Tibial nerve (tissue), 4 donors: ENCODE measurements around the gene RASL11A. TPM values are rescaled to one million over a fixed set of nuclear protein-coding genes. Genes with fewer than 3 reads are reported as not detected.

Experiments
- DNase-seq, 2 donors: peaks; one replicate each; pipeline ENCODE4 v3.0.0-alpha.2; 2019; ENCODE audit warnings: low spot score in 2 of 2
- H3K27ac ChIP-seq, 4 donors: fragments of 200-600 bp; sonication (generic) in 3 of 4; one replicate each; pipeline ENCODE4 v1.5.1; 2017 to 2019; ENCODE audit warnings: mild to moderate bottlenecking in 1 of 4
- H3K27me3 ChIP-seq, 2 donors: fragments of 200-600 bp; sonication (generic) in 1 of 2; one replicate each; pipeline versions ENCODE4 v1.5.1 to v1.6.0; 2017 to 2019
- H3K36me3 ChIP-seq, 3 donors: fragments of 200-600 bp; sonication (generic); one replicate each; pipeline ENCODE4 v1.5.1; 2018 to 2019
- H3K4me1 ChIP-seq, 4 donors: fragments of 200-600 bp; sonication (generic) in 3 of 4; one replicate each; pipeline ENCODE4 v1.5.1; 2017 to 2019
- H3K4me3 ChIP-seq, 4 donors: fragments of 200-600 bp; sonication (generic) in 3 of 4; one replicate each; pipeline ENCODE4 v1.5.1; 2017 to 2019; ENCODE audit warnings: mild to moderate bottlenecking in 1 of 4, moderate library complexity in 1 of 4
- H3K9me3 ChIP-seq, 4 donors: fragments of 200-600 bp; sonication (generic) in 3 of 4; one replicate each; pipeline ENCODE4 v1.5.1; 2017 to 2019
- CTCF ChIP-seq, 5 experiments: fragments of 200-600 bp in 3 of 5; fragments of 450-650 bp in 2 of 5; sonication (generic) in 3 of 5; IDR thresholded peaks; one replicate each; pipeline ENCODE4 v1.5.1; 2016 to 2019; ENCODE audit warnings: antibody characterized with exemption in 5 of 5, mild to moderate bottlenecking in 3 of 5, moderate library complexity in 2 of 5
- EP300 ChIP-seq, 2 donors: sonication (generic); formaldehyde crosslinking; IDR thresholded peaks; one replicate each; pipeline ENCODE4 v1.6.1; 2017; ENCODE audit warnings: antibody characterized with exemption in 2 of 2, mild to moderate bottlenecking in 1 of 2
- POLR2A ChIP-seq, 2 donors: fragments of 450-650 bp; IDR thresholded peaks; one replicate each; pipeline ENCODE4 v1.6.1; 2017; ENCODE audit warnings: antibody characterized with exemption in 2 of 2, mild to moderate bottlenecking in 2 of 2, moderate library complexity in 2 of 2
- WGBS, 2 donors: methylation state at CpG; one replicate each; pipeline ENCODE4 v1.1.5; 2018; 5-methylcytosine and 5-hydroxymethylcytosine counted together
- total RNA-seq, 4 donors: library from RNA; depleted of rRNA; stranded (reverse); fragments of >200 nt; gene quantifications; one replicate each; pipeline ENCODE4 v1.1.0, GENCODE V29; 2016

Gene RASL11A
- total RNA-seq, 4 donors from 2014 or later, result 16.5 to 45.0 (median 29.0) TPM

GRCh38 chr13:27233964-27234363 lies 36.7 kb upstream of the RASL11A start:
- no peaks in the 10 kb centered on the region for H3K27me3 ChIP-seq
- 92 to 93% methylated on average over 5 of the region's 5 CpGs for whole genome bisulfite sequencing, 2 donors
- H3K27ac ChIP-seq, result no peak overlapping the region
- no peak overlapping the region for H3K4me3 ChIP-seq
- peaks cover 0 to 7% (median 2%) of the 10 kb centered on the region in 4 donors for H3K9me3 ChIP-seq
- H3K36me3 ChIP-seq, result no peaks in the 10 kb centered on the region
- no peak for TF ChIP-seq POLR2A (IDR thresholded peaks at IDR 0.05)
- no peak for TF ChIP-seq CTCF (IDR thresholded peaks at IDR 0.05)
- no peak for TF ChIP-seq EP300 (IDR thresholded peaks at IDR 0.05)
- H3K4me1 ChIP-seq, result no peaks in the 10 kb centered on the region
- no peak for DNase-seq

- WGBS, 2 donors, result 63 to 71% methylated on average over 2 of the region's 2 CpGs
- DNase-seq, result no peak
- H3K9me3 ChIP-seq, result peaks cover 0 to 4% (median 2%) of the 10 kb centered on the region in 4 donors
- no peaks in the 10 kb centered on the region for H3K36me3 ChIP-seq
- no peaks in the 10 kb centered on the region for H3K4me1 ChIP-seq
- H3K27me3 ChIP-seq, result no peaks in the 10 kb centered on the region
- no peak overlapping the region for H3K27ac ChIP-seq
- no peak for TF ChIP-seq EP300 (IDR thresholded peaks at IDR 0.05)
- no peak for TF ChIP-seq POLR2A (IDR thresholded peaks at IDR 0.05)
- TF ChIP-seq CTCF (IDR thresholded peaks at IDR 0.05), result no peak
- H3K4me3 ChIP-seq, result no peak overlapping the region
These were observed 34.2 kb upstream of the RASL11A start for GRCh38 chr13:27236478-27236877.

GRCh38 chr13:27242702-27243101 lies 27.9 kb upstream of the RASL11A start:
- 81 to 86% methylated on average over 5 of the region's 5 CpGs for WGBS, 2 donors

GRCh38 chr13:27245610-27246009 lies 25.0 kb upstream of the RASL11A start:
- H3K4me3 ChIP-seq, result no peak overlapping the region
- H3K4me1 ChIP-seq, result peaks cover 0 to 12% (median 3%) of the 10 kb centered on the region in 4 donors
- no peak for DNase-seq
- WGBS, 2 donors, result 82 to 85% methylated on average over 7 of the region's 7 CpGs
- H3K27ac ChIP-seq, result no peak overlapping the region
- H3K36me3 ChIP-seq, result peaks cover 0 to 5% (median 0%) of the 10 kb centered on the region in 3 donors
- H3K9me3 ChIP-seq, result no peaks in the 10 kb centered on the region
- TF ChIP-seq EP300 (IDR thresholded peaks at IDR 0.05) (no peak), CTCF (IDR thresholded peaks at IDR 0.05) (no peak), POLR2A (IDR thresholded peaks at IDR 0.05) (no peak)
- H3K27me3 ChIP-seq, result no peaks in the 10 kb centered on the region

More at GRCh38 chr13:27242702-27243101, 27.9 kb upstream of the RASL11A start:
- TF ChIP-seq EP300 (IDR thresholded peaks at IDR 0.05) (no peak), POLR2A (IDR thresholded peaks at IDR 0.05) (no peak), CTCF (IDR thresholded peaks at IDR 0.05) (no peak)
- H3K36me3 ChIP-seq, result no peaks in the 10 kb centered on the region
- H3K27me3 ChIP-seq, result no peaks in the 10 kb centered on the region
- H3K9me3 ChIP-seq, result no peaks in the 10 kb centered on the region
- no peak overlapping the region for H3K4me3 ChIP-seq
- H3K4me1 ChIP-seq, result no peaks in the 10 kb centered on the region
- DNase-seq, result no peak
- H3K27ac ChIP-seq, result no peak overlapping the region

GRCh38 chr13:27250833-27251165 lies 19.8 kb upstream of the RASL11A start:
- no peaks in the 10 kb centered on the region for H3K9me3 ChIP-seq
- H3K27me3 ChIP-seq, result no peaks in the 10 kb centered on the region
- peak overlapping the region; percentile 74 to 93 (median 84) for H3K4me3 ChIP-seq
- H3K27ac ChIP-seq, result peak overlapping the region; percentile 93 to 97 (median 95)
- H3K36me3 ChIP-seq, result peaks cover 0 to 23% (median 0%) of the 10 kb centered on the region in 3 donors
- peaks cover 4 to 45% (median 26%) of the 10 kb centered on the region in 4 donors for H3K4me1 ChIP-seq
- TF ChIP-seq EP300 (IDR thresholded peaks at IDR 0.05), result no peak
- TF ChIP-seq CTCF (IDR thresholded peaks at IDR 0.05), result no peak
- no peak for TF ChIP-seq POLR2A (IDR thresholded peaks at IDR 0.05)
- WGBS, 2 donors, result 0 to 1% methylated on average over 9 of the region's 9 CpGs
- DNase-seq, result no peak
